ENCODE measurements around the gene LGI4.
A peak's percentile ranks its signal among the peaks of the same experiment; 100 is the strongest.
"Not testable (repeated sequence)": the region's sequence is repeated elsewhere in the genome, so short reads cannot be mapped to it uniquely, and the experiment has no call there.

The LGI4 gene

DNA sequence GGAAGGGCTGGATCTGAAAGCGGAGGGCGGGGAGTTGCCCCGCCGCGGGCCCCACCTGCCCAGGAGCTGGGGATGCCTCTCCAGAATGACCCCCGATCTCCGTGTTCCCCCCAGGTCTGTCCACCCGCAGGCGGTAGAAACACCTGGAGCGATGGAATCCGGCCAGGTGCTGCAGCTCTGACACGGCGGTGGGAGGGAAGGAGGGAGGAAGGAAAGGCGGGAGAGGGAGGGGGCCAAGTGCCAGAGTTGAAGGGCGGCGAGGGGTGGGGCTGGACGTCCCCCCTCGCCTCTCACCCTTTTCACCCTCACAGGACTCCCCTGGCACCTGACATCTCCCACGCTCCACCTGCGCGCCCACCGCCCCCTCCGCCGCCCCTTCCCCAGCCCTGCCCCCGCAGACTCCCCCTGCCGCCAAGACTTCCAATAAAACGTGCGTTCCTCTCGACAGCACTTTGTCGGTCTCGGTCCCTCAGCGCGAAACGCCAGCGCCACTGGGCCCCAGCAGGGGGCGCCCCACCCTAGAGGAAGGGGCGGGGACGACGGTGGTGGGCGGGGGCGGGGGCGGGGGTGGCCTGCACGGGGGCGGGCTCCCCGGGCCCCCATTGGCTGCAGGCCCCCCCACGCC lies 7.9 kb upstream of the LGI4 start:
- H3K4me3 ChIP-seq (ENCODE audit: low read depth, low read length) = peak overlapping the region; percentile 52

DNA sequence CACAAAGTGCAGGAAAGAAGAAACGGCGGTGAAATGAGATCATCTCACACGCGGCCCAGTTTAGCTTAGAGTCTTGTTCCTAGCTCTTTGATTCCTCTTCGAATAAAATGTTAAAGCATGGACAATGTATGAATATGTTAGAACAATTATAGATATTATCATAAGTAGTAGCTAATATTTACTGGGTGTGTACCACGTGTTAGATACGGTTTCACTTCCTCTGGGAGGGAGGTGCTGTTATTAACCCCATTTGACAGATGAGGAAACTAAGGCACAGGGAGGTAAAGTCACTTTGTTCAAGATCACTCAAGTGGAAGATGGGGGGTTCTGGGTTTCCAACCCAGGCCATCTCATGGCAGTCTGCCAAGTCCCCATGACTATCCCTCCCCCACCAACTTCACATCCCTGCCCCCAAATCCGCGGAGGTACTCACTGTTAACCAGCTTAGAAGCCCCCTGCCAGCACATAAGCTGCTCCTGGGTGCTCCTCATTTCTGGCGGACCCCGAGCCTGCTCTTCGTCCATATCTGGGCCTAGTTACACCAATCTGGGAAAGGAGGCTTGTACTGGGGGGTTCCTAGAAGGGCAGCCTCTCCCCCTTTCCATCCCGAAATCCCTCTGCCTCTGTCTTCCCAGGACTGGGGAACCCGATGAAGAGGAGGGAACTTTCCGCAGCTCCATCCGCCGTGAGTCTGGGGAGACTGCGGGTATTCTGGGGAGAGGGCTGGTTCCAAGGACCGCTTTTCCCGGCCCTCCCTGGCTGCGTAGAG lies 7.2 kb upstream of the LGI4 start:
- H3K4me3 ChIP-seq (ENCODE audit: low read depth, low read length) = peak overlapping the region; percentile 52

DNA sequence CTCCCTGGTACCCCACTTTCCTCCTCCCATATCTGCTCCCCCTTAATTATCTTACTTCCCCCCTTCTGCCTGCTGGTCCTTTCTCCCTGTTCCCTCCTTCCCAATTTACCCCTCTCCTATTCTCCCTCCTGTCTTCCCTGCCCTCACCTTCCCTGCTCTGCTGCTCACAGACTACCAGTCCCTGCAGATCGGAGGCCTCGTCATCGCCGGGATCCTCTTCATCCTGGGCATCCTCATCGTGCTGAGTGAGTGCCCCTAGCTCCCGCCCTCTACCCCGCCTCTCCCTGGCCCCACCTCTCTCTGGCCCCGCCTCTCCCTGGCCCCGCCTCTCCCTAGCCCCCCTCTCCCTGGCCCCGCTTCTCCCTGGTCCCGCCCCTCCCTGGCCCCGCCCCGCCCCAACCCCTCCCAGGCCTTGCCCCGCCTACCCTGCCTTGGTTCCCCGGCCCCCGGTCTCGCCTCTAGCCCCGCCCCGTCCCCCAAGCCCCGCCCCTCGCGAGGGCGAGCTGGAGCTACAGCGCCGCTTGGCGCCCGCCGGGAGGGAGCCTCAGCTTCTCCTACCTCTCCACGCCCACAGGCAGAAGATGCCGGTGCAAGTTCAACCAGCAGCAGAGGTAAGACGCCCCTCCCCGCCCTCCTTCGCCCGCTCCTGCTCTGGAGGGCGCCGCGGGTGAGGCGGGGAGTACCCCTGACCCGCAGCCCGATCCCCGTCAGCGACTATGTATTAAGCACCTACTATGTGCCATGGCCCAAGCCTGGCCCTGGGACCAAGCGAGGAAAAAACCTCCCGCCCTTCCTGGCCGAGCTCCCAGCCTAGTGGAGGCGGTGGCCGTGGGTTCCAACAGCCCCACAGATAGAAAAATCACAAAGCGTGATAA lies 6.3 kb upstream of the LGI4 start:
- H3K4me3 ChIP-seq (ENCODE audit: low read depth, low read length) = peak overlapping the region; percentile 52

DNA sequence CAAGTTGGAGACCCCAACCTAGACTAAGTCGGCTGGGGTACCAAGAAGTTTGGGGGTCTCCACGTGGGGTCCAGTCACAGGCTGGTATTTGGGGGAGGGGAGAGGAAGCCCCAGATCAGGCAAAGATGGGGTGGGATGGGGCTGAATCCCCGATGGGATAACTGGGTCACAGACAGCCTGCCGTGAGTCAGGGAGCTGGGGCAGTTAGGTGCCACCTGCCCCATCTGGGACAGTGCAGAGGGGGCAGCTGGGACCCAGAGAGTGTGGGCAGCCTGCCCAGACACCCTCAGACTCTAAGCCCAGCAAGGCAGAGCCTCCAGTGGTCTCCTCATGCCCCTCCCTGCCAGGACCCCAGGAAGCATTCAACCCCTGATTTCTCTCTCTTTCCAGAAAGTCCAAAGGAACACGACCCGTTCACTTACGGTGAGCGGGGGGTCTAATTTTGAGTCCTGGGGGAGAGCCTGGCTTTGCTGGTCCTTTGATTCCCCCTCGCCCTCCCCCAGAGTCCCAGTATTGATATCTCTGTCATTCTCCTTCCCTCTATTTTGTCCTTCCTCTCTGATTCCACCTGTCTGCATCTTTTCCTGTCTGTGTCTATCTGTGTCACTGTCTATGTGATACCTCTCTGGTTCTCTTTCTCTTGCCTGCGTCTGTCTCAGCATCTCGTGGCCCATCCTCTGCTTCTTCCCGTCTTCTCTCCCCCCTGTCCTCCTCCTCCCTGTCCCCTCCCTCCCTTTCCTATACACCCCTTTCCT lies 5.5 kb upstream of the LGI4 start:
- H3K4me3 ChIP-seq (ENCODE audit: low read depth, low read length) = no peak overlapping the region

DNA sequence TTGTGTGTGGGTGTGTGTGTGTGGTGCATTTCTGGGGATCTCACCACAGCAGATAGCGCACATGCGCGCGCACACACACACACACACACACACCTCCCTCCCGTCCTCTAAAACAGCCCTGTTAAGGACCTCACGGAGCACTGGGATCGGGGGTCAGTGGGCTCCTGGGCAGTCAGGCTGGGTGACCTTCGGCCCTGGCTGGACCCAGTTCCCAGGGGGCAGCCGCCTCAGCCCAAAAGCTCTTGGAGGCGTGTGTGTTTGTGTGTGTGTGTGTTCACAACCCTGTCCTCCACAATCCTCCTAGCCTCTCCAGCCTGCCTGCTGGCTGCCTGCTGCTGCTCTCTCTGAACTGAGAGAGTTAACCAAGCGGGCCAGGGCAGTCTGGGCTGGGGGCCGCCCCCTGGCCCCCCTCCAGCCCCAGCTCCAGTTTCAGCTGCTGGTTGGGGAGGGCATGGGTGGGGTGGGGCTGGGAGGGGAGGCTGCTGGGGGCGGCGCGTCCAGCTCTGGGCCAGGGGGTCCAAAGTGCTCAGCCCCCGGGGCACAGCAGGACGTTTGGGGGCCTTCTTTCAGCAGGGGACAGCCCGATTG lies 3.5 kb upstream of the LGI4 start, which contains the start of gene FXYD1:
TSS of gene FXYD1 (plus strand) at position 520 of the 588 bp plus-strand sequence. CDS start 1,256 bp downstream, outside the sequence.
- H3K4me3 ChIP-seq (ENCODE audit: low read depth, low read length) = no peak within 1 kb of the TSS

DNA sequence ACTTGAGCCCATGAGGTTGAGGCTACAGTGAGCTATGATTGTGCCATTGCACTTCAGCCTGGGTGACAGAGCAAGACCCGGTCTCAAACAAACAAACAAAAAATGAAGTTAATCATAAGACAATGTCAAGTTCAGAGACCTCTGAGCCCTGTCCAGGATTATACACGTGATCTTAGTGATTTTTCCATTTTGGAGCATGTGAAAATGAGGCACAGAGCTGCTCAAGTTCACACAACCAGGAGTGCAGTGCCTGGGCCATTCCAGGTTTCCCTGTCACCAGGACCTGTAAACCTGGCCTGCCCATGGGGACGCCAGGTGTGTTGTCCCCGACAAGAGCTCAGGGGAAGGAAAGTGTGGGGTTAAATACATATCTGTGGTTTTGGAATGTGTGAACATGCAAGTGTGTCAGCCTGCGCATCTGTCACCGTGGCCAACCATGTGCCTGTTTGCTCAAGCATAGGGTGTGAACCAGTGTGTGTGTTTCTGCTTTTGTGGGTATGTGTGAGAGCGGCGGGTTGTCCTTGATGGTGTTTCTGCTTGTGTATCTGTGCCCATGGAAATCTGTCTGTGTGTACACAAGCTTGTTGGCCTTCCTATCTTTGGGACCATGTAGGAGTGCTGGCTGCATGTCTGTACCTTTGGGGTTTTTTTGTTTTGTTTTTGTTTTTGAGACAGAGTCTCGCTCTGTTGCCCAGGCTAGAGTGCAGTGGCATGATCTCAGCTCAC lies 2.3 kb upstream of the LGI4 start:
- H3K4me3 ChIP-seq (ENCODE audit: low read depth, low read length) = no peak overlapping the region

DNA sequence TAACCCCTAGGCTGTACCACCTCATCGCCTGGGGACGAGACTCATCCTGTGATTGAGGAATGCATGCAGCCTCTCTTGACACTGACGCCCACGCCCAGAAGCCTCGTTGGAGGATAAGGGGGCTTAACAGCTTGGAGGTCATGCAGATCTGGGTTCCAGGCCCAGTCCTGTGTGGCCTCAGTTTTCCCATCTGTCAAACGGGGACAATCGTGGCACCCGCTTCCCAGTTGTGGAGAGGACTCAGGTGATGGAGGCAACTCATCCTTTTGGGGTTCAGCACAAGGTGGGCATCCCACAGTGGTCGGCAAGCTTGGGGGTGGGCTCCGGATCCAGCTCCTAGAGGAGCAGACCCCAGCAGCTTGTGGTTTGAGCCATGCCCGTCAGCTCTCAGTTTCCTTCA lies 1.4 kb upstream of the LGI4 start:
- no peak overlapping the region for H3K4me3 ChIP-seq (ENCODE audit: low read depth, low read length)

DNA sequence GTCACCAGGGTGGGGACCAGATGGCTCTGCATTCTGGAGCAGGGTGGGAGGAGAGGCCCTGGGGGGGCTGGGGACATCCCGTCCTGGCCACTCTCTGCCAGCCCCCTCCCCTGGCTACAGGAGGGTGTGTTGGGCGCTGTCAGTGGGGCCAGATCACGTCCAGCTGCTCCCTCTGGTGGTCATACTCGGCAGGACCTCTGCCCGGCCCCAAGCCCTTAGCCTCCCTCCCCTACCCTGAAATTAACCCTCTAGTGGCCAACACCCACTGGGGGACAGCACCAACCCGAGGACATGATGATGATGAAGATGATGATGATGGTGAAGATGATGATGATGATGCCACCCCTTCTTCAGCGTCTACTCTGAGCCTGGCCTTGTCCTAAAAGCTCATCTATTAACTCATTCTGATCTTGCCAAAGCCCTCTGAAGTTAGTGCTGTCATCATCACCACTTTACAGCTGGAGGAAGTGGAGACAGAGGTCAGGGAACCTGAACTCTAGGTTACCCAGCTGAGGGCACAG lies 590 bp upstream of the LGI4 start:
- no peak overlapping the region for H3K4me3 ChIP-seq (ENCODE audit: low read depth, low read length)

DNA sequence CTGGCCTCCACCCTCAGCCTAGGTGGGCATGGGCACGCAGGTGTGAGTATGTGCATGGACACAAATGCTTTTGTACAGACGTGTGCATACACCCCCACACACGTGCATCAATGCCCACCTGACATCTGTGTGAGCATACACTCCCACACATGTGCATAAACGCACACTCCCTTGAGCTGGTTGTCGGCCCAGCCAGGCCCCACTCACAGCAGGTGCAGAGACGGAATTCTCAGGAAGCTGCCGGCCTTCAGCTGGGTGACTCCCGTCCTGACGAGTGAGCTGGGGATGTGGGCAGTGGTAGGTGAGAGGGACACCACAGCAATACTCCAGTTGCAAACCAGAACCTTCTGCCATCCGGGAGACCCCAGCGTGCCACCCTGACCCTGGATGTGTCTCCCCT lies 1.0 kb downstream of the LGI4 start:
- no peak overlapping the region for H3K4me3 ChIP-seq (ENCODE audit: low read depth, low read length)

DNA sequence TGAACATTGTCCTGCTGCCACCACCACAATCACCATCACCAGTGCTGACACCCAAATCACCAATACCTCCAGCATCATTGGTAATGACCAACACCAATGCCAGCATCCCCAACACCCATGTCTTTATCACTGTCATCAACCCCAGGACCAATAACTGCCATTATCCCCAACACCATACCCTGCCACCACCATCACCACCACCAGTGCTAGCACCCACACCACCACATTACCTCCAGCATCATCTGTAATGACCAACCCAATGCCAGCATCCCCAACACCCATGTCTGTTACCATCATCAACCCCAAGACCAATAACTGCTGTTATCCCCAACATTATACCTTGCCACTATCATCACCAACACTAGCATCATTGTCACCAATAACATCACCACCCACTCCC lies 2.6 kb downstream of the LGI4 start:
- H3K4me3 ChIP-seq (ENCODE audit: low read depth, low read length) = no peak overlapping the region

DNA sequence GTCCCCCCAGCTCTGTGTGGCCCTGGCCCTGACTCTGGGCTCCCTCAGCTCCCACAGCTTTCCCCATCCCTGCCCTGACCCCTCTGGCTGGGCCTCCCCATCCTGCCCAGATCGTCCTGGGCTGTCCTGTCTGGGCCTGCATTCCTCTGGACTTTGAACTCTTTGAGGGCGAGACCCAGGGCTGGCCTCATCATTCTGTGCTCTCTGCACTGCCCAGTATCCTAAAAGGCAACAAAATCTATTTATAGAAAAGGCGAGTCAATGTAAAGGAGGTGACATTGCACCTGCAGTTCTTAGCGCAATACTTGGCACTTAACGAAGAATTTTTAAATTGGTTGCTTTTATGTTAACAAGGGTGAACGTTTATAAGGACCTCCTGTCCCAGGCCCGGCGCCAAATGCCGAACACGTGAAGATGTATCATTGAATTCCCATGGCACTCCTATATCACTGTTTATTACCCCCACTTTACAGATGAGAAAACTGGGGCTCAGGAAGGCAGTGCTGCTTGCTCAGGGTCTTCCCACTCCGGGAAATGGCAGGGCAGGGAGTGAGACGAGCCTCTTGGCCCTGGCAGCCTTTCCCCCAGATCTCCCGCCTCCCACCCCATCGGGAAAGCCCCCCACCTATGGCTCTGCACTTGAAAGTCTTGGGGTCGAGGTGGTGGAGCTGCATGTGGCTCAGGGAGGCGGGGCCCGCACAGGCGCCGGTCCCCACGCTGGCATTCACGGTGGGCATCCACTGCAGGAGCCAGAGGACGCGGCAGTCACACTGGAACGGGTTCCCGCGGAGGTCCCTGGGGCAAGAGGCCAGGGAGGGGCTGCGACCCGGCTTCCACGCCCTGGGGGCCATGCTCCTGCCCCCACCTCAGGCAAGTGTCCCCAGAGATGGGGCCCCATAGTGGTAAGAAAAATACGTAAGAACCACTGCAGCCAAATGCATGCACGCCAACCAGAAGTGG lies 3.8 kb downstream of the LGI4 start:
- H3K4me3 ChIP-seq (ENCODE audit: low read depth, low read length) = no peak overlapping the region

DNA sequence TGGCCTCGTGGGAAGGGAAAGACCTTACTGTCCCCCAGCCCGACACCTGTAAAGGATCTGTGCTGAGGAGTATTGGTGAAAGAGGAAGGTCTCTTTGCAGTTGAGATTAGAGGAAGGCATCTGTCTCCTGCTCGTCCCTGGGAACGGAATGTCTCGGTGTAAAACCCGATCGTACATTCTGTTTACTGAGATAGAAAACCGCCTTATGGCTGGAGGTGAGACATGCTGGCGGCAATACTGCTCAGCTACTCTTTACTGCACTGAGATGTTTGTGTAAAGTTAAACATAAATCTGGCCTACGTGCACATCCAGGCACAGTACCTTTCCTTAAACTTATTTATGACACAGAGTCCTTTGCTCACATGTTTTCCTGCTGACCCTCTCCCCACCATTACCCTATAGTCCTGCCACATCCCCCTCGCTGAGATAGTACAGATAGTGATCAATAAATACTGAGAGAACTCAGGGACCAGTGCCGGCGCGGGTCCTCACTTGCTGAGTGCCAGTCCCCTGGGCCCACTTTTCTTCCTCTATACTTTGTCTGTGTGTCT lies 5.1 kb downstream of the LGI4 start:
- not testable (repeated sequence) for H3K4me3 ChIP-seq (ENCODE audit: low read depth, low read length)

DNA sequence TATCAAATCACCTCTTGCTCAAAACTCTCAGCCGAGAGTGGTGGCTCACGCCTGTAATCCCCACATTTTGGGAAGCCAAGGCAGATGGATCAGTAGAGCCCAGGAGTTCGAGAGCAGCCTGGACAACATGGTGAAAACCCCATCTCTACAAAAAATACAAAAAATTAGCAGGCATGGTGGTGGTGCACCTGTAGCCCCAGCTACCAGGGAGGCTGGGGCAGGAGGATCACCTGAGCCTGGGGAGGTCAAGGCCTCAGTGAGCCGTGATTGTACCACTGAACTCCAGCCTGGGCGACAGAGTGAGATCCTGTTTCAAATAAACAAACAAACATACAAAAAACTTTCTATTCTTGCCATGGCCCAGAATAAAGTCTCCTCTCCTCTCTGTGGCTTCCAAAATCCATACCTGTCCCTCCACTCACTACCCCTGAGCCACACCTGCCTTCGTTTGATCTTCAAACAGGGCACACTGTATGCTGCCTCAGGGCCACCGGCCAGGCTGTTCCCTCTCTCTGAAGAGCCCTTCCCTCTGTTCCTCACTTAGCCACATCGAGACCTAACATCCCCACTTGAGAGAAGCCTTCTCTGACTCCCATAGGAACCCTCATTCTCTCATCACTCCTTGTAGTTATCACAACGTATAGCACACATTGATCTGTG lies 6.3 kb downstream of the LGI4 start:
- H3K4me3 ChIP-seq (ENCODE audit: low read depth, low read length) = no peak overlapping the region

DNA sequence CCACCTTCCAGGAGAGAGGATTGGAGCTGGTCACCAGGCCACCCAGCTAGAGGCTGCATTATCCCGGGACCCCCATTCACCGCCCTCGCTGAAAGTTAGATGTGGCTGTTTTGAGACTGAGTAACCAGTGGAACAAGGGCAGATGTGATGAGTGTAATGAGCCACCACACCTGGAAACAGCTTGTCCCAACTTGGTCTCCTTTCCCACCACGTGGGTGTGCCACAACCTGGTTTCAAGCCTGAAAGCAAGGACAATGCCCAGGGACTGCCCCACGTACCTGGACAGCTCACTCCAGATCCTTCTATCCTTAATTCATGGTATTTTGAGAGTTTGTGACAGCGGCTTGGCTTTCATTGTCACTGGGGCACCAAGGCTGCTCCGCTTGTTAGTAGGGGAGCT lies 7.0 kb downstream of the LGI4 start:
- H3K4me3 ChIP-seq (ENCODE audit: low read depth, low read length) = no peak overlapping the region

DNA sequence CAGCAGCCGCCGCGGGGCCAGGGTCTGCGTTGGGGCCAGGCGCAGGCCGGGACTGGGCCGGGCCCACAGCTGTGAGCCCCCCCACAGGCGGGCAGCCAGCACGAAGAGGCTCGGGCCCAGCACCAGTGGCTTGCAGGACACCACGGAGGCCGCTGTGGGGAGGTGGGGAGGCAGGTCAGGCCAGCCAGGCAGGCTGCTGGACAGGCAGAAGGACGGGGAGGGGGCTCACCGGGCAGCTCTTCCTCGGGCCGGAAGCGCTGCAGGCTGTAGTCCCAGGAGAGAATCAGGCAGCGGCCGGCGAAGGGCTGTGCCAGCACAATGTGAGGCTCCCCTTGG lies 8.3 kb downstream of the LGI4 start:
- H3K4me3 ChIP-seq (ENCODE audit: low read depth, low read length) = no peak overlapping the region

DNA sequence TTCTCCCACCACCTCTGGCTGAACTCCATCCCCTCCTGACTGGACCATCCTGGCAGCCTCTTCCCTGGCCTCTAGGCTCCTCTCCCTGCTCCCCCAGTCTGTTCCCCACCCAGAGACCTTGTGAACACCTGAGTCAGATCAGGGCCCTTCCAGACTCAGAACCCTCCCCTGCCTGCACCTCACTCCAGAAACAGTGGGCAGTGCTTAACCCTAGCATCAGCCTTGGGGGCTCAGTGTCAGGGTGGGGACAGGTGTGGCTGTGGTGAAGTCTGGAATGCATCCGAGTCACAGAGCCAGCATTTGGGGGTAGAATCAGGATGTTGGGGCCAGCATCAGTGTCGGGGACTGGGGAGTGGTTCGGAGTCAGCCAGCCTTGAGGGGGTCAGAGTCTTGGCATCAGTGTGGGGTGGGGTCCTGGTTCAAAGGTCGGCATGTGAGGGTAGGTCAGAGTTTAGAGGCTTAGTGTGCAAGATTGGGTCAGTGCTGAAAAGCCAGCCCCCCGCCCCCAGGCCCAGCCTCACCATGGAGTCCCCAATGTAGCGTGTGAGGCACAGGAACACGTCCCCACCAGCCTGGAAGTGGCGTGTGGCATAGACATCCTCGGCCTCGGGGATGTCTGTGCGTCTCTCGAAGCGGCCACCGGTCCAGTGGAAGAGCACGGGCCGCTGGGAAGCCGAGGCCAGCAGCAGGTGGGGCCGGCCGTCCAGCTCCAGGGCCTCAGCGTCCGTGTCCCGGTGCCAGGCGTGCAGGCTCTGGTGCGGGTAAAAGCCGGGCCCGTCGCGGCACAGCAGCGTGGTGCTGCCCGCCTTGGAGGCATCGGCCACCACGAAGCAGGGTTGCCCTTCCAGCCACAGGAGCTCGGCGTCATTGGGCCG lies 8.9 kb downstream of the LGI4 start:
- no peak overlapping the region for H3K4me3 ChIP-seq (ENCODE audit: low read depth, low read length)

DNA sequence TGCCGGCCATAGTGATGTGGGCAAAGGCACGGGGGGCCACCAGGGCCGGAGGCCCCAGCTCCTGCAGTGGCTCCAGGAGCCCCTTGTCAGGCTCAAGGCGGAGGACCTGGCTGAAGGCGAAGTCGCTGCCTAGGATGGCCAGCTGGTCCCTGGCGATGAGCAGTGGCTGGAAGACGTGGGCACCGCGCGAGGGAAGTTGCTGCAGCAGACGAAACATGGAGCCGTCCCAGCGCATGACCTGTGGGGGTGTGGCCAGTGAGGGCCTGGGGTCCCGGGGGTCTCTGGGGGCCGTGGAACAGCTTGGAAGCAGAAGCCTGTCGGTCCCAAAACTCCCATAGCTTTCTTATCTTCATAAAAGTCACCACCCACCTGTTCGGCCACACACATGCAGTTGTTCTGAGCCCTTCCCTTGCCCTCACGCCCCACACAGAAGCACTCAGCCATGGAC lies 9.6 kb downstream of the LGI4 start:
- no peak overlapping the region for H3K4me3 ChIP-seq (ENCODE audit: low read depth, low read length)

Data from iPS-11a (cell line).